Hepatocyte (in vitro differentiated cells): ENCODE data around the gene ST8SIA5. TPM values are rescaled to one million over a fixed set of nuclear protein-coding genes. Genes with fewer than 3 reads are reported as not detected.

Experiments used
- DNase-seq: peaks from one replicate; pipeline ENCODE4 v3.0.0-alpha.2; 2016; ENCODE audit warnings: low spot score
- H2AFZ ChIP-seq: fragments of 200-600 bp; sonication (generic); 2 replicates; pipeline ENCODE4 v1.6.0; 2016; ENCODE audit warnings: antibody characterized with exemption, mild to moderate bottlenecking
- H3K27ac ChIP-seq: fragments of 200-600 bp; sonication (generic); 2 replicates; pipeline ENCODE4 v1.5.1; 2016; ENCODE audit warnings: mild to moderate bottlenecking
- H3K27me3 ChIP-seq: fragments of 200-600 bp; sonication (generic); 2 replicates; pipeline ENCODE4 v1.6.1; 2016
- H3K36me3 ChIP-seq: fragments of 200-600 bp; sonication (generic); replicated peaks from 2 replicates; pipeline ENCODE4 v1.5.1; 2016; ENCODE audit warnings: low read depth; ENCODE audit not compliant: insufficient read depth
- H3K4me1 ChIP-seq: fragments of 200-600 bp; sonication (generic); 2 replicates; pipeline ENCODE4 v1.5.1; 2016; ENCODE audit warnings: mild to moderate bottlenecking, moderate library complexity; ENCODE audit not compliant: insufficient read depth
- H3K4me2 ChIP-seq: fragments of 200-600 bp; sonication (generic); 2 replicates; pipeline ENCODE4 v1.6.0; 2016
- H3K4me3 ChIP-seq: fragments of 200-600 bp; sonication (generic); 2 replicates; pipeline ENCODE4 v1.5.1; 2016; ENCODE audit warnings: mild to moderate bottlenecking
- H3K79me2 ChIP-seq: fragments of 200-600 bp; sonication (generic); 2 replicates; pipeline ENCODE4 v1.6.0; 2017; ENCODE audit warnings: mild to moderate bottlenecking
- H3K9me2 ChIP-seq: fragments of 200-600 bp; sonication (generic); replicated peaks from 2 replicates; pipeline ENCODE4 v1.6.0; 2017; ENCODE audit warnings: mild to moderate bottlenecking; ENCODE audit not compliant: insufficient read depth
- H3K9me3 ChIP-seq: fragments of 200-600 bp; sonication (generic); 2 replicates; pipeline ENCODE4 v1.5.1; 2016; ENCODE audit warnings: low read depth, mild to moderate bottlenecking
- H4K20me1 ChIP-seq: fragments of 200-600 bp; sonication (generic); 2 replicates; pipeline ENCODE4 v1.6.0; 2016; ENCODE audit warnings: mild to moderate bottlenecking; ENCODE audit not compliant: insufficient read depth, poor library complexity, severe bottlenecking
- EZH2 ChIP-seq: fragments of 200-600 bp; sonication (generic); IDR thresholded peaks from 2 replicates; pipeline ENCODE4 v1.6.1; 2016; ENCODE audit warnings: antibody characterized with exemption, mild to moderate bottlenecking, borderline replicate concordance
- EZH2phosphoT487 ChIP-seq: fragments of 200-600 bp; sonication (generic); IDR thresholded peaks from one replicate; pipeline ENCODE4 v1.6.1; 2018; ENCODE audit warnings: antibody characterized with exemption, mild to moderate bottlenecking, low read depth, moderate library complexity; ENCODE audit not compliant: unreplicated experiment, severe bottlenecking
- WGBS: methylation state at CpG from one replicate; pipeline ENCODE4 v1.1.6; 2016; ENCODE audit warnings: low lambda C conversion rate; ENCODE audit errors: missing lambda C conversion rate; 5-methylcytosine and 5-hydroxymethylcytosine counted together
- polyA plus RNA-seq: library from polyadenylated mRNA; unstranded; fragments of >200 nt; fragmentation: Nextera tagmentation; extraction: Ambion mirVana; gene quantifications from 2 replicates; pipeline ENCODE4 v1.2.1, GENCODE V29; 2016
- total RNA-seq: library from RNA; depleted of rRNA; stranded (reverse); fragments of >200 nt; gene quantifications from 2 replicates; pipeline ENCODE4 v1.2.3, GENCODE V29; 2014
- TF ChIP-seq, protein P1 (sequence below): fragments of 200-600 bp; sonication (generic); IDR thresholded peaks from 2 replicates; pipeline ENCODE4 v1.5.1; 2016; ENCODE audit warnings: antibody characterized with exemption, mild to moderate bottlenecking; ENCODE audit not compliant: poor library complexity

Gene ST8SIA5
- total and polyA plus RNA-seq, 2 experiments from 2014 or later: 0.76 TPM; not detected in 1

- no peak overlapping the region for H2AFZ ChIP-seq
- H3K79me2 ChIP-seq: no peaks in the 10 kb centered on the region
- H3K9me3 ChIP-seq: no peaks in the 10 kb centered on the region
- H3K27ac ChIP-seq: no peak overlapping the region
- H3K4me1 ChIP-seq: no peaks in the 10 kb centered on the region
- 93% methylated on average over 2 of the region's 2 CpGs for WGBS
- H3K36me3 ChIP-seq: no peaks in the 10 kb centered on the region
- DNase-seq: no peak
- no peaks in the 10 kb centered on the region for H3K27me3 ChIP-seq
- TF ChIP-seq, protein P1, sequence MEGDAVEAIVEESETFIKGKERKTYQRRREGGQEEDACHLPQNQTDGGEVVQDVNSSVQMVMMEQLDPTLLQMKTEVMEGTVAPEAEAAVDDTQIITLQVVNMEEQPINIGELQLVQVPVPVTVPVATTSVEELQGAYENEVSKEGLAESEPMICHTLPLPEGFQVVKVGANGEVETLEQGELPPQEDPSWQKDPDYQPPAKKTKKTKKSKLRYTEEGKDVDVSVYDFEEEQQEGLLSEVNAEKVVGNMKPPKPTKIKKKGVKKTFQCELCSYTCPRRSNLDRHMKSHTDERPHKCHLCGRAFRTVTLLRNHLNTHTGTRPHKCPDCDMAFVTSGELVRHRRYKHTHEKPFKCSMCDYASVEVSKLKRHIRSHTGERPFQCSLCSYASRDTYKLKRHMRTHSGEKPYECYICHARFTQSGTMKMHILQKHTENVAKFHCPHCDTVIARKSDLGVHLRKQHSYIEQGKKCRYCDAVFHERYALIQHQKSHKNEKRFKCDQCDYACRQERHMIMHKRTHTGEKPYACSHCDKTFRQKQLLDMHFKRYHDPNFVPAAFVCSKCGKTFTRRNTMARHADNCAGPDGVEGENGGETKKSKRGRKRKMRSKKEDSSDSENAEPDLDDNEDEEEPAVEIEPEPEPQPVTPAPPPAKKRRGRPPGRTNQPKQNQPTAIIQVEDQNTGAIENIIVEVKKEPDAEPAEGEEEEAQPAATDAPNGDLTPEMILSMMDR: no peak
- no peak for TF ChIP-seq EZH2
- no peak for TF ChIP-seq EZH2phosphoT487
- no peaks in the 10 kb centered on the region for H4K20me1 ChIP-seq
- no peak overlapping the region for H3K4me3 ChIP-seq
- no peaks in the 10 kb centered on the region for H3K9me2 ChIP-seq
- H3K4me2 ChIP-seq: no peak overlapping the region
Observed at GRCh38 chr18:46770708-46771107, 13.9 kb upstream of the ST8SIA5 start.

DNA sequence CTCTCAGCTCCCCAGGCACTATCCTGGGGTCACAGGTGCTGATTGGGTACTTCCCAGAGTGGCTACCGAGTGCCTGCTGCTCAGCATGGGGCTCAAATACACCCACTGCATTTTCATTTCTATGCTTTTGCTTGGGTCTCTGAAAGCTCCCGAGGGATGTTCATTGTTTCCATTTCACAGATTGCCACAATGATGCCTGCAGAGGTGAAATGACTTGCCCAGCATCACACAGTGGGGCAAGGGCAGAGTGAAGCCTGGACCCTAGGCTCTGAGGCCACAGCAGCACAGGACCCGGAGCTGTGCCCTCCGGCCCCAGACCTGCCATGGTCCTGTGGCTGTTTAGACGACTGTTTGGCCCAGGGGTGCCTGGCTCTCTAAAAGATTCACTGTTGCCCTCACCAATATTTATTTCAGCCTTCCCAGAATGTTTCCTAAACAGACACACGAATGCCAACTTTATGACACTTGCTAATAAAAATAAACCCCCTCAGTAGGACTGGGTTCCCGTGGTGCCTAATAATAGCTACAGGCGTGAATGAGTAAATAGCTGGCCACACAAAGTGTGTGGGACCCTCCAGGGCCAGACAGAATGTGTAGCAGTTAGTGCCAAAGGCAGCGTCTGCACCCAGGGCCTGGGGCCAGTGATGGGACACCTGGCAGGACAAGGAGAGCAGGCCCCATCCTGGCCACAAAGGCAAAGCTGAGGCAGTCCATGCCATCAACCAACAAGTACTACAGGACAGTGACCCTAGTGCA is 11.5 kb upstream of the ST8SIA5 start:
- no peaks in the 10 kb centered on the region for H3K79me2 ChIP-seq
- H3K9me2 ChIP-seq: no peaks in the 10 kb centered on the region
- H2AFZ ChIP-seq: no peak overlapping the region
- no peaks in the 10 kb centered on the region for H3K27me3 ChIP-seq
- H3K4me1 ChIP-seq: no peaks in the 10 kb centered on the region
- no peak overlapping the region for H3K4me2 ChIP-seq
- no peaks in the 10 kb centered on the region for H3K36me3 ChIP-seq
- H3K9me3 ChIP-seq: no peaks in the 10 kb centered on the region
- H3K27ac ChIP-seq: no peak overlapping the region
- no peak for DNase-seq
- 78% methylated on average over 9 of the region's 9 CpGs for WGBS
- TF ChIP-seq, protein P1: no peak
- TF ChIP-seq EZH2 (no peak), EZH2phosphoT487 (no peak)
- H3K4me3 ChIP-seq: no peak overlapping the region
- H4K20me1 ChIP-seq: no peaks in the 10 kb centered on the region

DNA sequence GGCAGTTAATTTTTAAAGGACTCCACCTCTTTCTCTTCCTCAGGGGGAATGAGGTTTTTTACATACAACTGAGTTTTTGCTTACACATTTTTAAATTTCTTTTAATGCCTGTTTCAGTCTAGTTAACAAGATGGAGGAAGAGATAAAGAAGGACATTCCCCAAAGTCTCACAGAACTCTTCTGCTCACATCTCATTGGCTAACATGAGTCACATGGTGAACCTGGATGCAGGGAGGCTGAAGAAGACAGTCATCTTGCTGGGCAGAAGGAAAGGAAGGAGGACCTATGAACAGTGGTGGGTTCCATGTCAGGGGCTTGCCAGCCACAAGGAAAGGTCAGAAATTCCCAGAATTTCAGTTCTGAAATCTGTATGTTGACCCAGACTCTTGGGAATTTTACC is 10.4 kb upstream of the ST8SIA5 start:
- H4K20me1 ChIP-seq: no peaks in the 10 kb centered on the region
- H3K4me2 ChIP-seq: no peak overlapping the region
- no peaks in the 10 kb centered on the region for H3K9me2 ChIP-seq
- H3K4me3 ChIP-seq: no peak overlapping the region
- no peak overlapping the region for H3K27ac ChIP-seq
- no peaks in the 10 kb centered on the region for H3K9me3 ChIP-seq
- peaks cover 4% of the 10 kb centered on the region for H3K27me3 ChIP-seq
- H3K4me1 ChIP-seq: no peaks in the 10 kb centered on the region
- no peak for TF ChIP-seq EZH2phosphoT487
- TF ChIP-seq, protein P1: no peak
- no peak for TF ChIP-seq EZH2
- H3K79me2 ChIP-seq: no peaks in the 10 kb centered on the region
- H3K36me3 ChIP-seq: no peaks in the 10 kb centered on the region
- no peak for DNase-seq
- no peak overlapping the region for H2AFZ ChIP-seq
